NCI-H1092 (cell line): ENCODE measurements around the gene GABRA6.
"Not testable (repeated sequence)": the region's sequence is repeated elsewhere in the genome, so short reads cannot be mapped to it uniquely, and the experiment has no call there.

ENCODE experiments used
- DNase-seq: peaks from one replicate; lab custom pipeline; 2025; lab: John Stamatoyannopoulos, UW

Gene GABRA6

DNA sequence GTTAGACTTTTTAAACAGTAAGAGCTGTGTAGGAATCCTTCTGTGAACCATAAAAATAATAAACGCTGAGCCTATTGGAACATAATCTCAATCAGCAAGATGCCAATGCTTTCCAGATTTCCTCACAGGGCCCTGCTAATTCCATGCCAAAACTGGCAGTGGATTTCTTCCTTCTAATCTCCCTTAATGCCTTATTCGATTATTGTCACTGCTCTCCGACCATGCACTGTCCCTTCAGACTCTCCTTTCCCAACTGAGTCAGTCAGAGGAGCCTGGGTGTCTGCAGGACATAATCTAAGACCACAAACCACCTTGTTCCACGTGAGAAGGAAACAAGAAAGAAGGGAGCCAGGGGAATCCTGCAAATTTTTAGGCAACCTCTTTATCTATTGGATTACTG lies at the start of gene GABRA6:
GABRA6 (plus strand) TSS at position 261 of the 400 bp plus-strand sequence. CDS start 269 bp downstream, outside the sequence.
- no peak for DNase-seq

- DNase-seq, result no peak
Measured at GRCh38 chr5:161637591-161637990, 47.9 kb upstream of the GABRA6 start.

- DNase-seq, result no peak
Measured at GRCh38 chr5:161641444-161641843, 44.1 kb upstream of the GABRA6 start.

DNA sequence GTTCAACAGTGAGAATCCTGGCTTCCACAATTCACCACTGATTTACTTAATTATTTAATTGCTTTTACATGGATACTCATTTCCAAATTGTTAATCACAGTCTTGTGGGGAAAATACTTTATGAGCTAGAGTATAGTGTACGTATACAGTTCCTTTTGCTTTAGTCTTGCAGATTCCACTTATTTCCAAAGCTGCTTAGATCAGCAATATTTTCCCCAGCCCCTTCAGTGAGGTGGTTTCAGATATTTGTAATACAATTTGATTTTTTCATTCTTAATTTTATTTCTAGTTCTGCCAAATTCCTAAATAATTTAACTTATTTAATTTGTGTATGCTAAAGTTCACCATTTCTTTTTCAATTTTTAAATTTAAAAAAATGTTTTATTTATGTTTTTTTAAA lies 40.3 kb upstream of the GABRA6 start:
- DNase-seq, result no peak

- not testable (repeated sequence) for DNase-seq
Measured at GRCh38 chr5:161651926-161652325, 33.6 kb upstream of the GABRA6 start.

GRCh38 chr5:161660806-161661205 lies 24.7 kb upstream of the GABRA6 start:
- no peak for DNase-seq

DNA sequence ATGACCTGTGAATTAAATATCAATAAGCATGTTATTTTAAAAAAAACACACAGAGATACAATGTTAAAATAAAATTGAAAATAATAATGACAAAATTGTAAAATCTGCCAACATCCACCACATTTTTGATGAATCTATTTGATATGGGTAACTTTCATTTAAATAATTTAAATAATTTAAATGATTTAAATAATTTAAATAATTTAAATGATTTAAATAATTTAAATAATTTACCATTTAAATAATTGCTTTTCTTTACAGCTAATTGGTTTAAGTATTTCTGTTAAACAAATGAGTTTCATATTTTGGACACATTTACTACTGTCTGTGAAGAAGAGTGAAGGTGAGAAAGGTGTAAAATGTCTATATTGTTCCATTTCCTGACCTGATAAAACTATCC lies 22.1 kb upstream of the GABRA6 start:
- DNase-seq, result no peak

GRCh38 chr5:161676103-161676502 lies 9.4 kb upstream of the GABRA6 start:
- no peak for DNase-seq

DNA sequence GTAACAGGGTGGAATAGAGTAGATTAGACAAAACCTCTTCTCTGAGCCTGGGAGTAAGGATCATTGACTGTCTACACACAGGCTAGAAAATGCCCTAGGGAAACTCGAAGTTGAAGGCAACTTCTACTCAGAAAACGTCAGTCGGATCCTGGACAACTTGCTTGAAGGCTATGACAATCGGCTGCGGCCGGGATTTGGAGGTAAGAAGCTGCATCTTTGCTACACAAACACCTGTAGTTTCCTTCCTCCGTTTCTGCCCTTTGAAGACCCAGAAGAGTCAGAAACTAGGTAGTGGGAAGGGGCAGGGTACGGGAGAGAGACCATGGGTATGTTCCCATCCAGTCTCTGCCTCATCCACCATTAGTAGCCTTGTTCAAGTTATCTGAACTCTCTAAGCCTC lies 628 bp downstream of the GABRA6 start:
- DNase-seq, result no peak

DNA sequence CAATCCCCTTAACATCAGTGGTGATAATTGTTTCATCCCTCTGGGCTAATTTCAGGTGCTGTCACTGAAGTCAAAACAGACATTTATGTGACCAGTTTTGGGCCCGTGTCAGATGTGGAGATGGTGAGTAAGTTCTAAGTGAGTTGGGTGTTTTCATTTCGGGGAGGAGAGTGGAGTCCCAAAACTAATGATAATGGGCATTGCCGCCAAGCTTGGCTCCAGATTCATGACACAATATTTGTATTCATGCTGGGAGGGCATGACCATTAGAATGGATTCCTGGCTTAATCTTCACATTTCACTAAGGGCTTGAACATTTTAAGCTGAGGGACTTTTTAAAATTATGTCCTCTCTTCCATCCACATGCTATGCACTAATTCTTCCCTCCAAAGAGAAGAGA lies 1.4 kb downstream of the GABRA6 start:
- DNase-seq, result no peak

GRCh38 chr5:161687316-161687715 lies 1.8 kb downstream of the GABRA6 start:
- no peak for DNase-seq

DNA sequence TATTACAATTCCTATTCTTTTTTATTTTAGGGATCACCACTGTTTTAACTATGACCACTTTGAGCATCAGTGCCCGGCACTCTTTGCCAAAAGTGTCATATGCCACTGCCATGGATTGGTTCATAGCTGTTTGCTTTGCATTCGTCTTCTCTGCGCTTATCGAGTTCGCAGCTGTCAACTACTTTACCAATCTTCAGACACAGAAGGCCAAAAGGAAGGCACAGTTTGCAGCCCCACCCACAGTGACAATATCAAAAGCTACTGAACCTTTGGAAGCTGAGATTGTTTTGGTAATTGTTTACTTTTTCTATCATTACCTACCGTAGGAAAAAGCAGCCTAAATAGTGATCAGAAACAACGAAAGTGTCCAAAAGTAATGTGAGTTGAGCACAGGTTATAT lies 6.4 kb downstream of the GABRA6 start:
- DNase-seq, result no peak

GRCh38 chr5:161697001-161697400 lies 11.5 kb downstream of the GABRA6 start:
- DNase-seq, result no peak

- DNase-seq, result no peak
Measured at GRCh38 chr5:161700065-161700464, 14.5 kb downstream of the GABRA6 start.

GRCh38 chr5:161703528-161703927 lies 18.0 kb downstream of the GABRA6 start:
- no peak for DNase-seq

GRCh38 chr5:161707382-161707781 lies 21.9 kb downstream of the GABRA6 start:
- DNase-seq, result no peak

- no peak for DNase-seq
Measured at GRCh38 chr5:161709239-161709638, 23.7 kb downstream of the GABRA6 start.

DNA sequence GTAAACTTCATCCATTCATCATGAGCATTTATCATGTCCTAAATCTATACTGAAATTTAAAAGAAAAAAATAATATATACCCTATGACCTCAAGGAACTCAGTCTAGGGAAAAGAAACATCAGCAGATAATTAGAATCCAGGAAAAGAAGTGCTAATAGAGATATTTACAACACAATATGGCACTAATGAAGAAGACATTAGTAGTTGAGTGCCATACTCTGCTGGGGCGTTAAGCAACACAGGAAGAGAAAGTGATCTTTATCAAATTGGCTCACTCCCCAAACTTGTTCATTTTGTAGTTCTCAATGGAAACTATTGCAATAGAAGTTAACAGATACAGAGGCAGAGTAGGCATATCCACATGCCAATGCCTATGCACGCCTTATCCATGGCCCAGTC lies 27.5 kb downstream of the GABRA6 start:
- DNase-seq, result no peak

- no peak for DNase-seq
Measured at GRCh38 chr5:161719157-161719556, 33.6 kb downstream of the GABRA6 start.

GRCh38 chr5:161720460-161720859 lies 34.9 kb downstream of the GABRA6 start:
- DNase-seq, result no peak

DNA sequence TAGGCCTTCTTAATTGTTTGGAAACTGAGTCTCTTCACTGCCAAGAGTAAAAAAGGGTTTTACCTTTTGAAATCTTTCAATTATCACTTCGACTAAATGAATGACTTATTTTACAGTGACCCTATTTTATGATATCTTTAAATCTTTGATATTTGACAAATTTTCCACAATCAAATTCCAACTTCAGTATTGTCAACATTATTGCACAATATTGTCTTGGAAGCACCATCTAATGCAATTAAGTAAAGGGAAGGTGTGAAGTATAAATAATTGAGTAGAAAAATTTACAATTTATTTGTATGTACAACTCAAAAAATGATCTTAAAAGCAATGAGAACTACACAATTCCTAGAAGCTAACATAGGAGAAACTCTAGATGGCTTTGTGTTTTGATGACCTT lies 49.2 kb downstream of the GABRA6 start:
- DNase-seq, result no peak

GRCh38 chr5:161740433-161740832 lies 54.9 kb downstream of the GABRA6 start:
- DNase-seq, result no peak

DNA sequence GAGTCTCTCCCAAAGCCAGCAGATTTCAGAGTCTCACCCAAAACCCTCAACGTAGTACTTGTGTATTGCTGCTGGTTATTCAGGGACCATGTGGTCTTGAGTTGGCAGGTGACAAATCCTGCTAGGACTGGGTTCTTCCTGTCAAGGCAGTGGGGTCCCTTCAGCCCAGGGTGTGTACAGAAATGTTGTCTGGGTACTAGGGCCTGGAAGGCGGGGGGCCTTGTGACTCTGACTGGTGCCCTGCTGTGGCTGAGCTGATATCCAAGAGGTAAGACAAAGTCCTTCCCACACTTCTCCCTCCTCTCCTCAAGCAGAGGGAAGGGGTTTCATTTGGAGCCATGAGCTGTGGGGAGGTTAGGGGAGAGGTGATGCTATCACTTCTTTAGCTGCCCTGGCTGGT lies 58.8 kb downstream of the GABRA6 start:
- DNase-seq, result no peak

GRCh38 chr5:161745392-161745791 lies 59.9 kb downstream of the GABRA6 start:
- no peak for DNase-seq

GRCh38 chr5:161751265-161751664 lies 65.7 kb downstream of the GABRA6 start:
- no peak for DNase-seq
